ENCODE results near the gene SLC17A7.
"Not testable (repeated sequence)": the region's sequence is repeated elsewhere in the genome, so short reads cannot be mapped to it uniquely, and the experiment has no call there.

Gene SLC17A7

GRCh38 chr19:49479975-49480628, 38.8 kb upstream of the SLC17A7 start:
- H3K4me1 ChIP-seq (ENCODE audit: control insufficient read depth in 1 of 2, insufficient read depth in 2 of 2, low read length in 2 of 2), result peaks cover 0 to 2% of the 10 kb centered on the region in 2 donors
- no peaks in the 10 kb centered on the region for H3K27me3 ChIP-seq (ENCODE audit: low read depth, low read length)
- no peak overlapping the region for H3K27ac ChIP-seq (ENCODE audit: low read length)
- H3K4me3 ChIP-seq (ENCODE audit: low read depth in 1 of 2, low read length in 2 of 2), result no peak overlapping the region
- no peaks in the 10 kb centered on the region for H3K9me3 ChIP-seq (ENCODE audit: control insufficient read depth in 1 of 2, low read length in 2 of 2)
- H3K36me3 ChIP-seq (ENCODE audit: control insufficient read depth in 1 of 2, insufficient read depth in 2 of 2, low read length in 2 of 2), result peaks cover 0 to 9% of the 10 kb centered on the region in 2 donors

GRCh38 chr19:49475995-49476880, 34.9 kb upstream of the SLC17A7 start:
- Histone ChIP-seq H3K4me3 (ENCODE audit: low read depth in 1 of 2, low read length in 2 of 2) (peak overlapping the region in 1 of 2 donors; percentile 75), H3K4me1 (ENCODE audit: control insufficient read depth in 1 of 2, insufficient read depth in 2 of 2, low read length in 2 of 2) (peaks cover 7 to 8% of the 10 kb centered on the region in 2 donors), H3K27ac (ENCODE audit: low read length) (no peak overlapping the region), H3K36me3 (ENCODE audit: control insufficient read depth in 1 of 2, insufficient read depth in 2 of 2, low read length in 2 of 2) (peaks cover 0 to 5% of the 10 kb centered on the region in 2 donors), H3K9me3 (ENCODE audit: control insufficient read depth in 1 of 2, low read length in 2 of 2) (no peaks in the 10 kb centered on the region), H3K27me3 (ENCODE audit: low read depth, low read length) (no peaks in the 10 kb centered on the region)

- Histone ChIP-seq H3K4me1 (ENCODE audit: control insufficient read depth in 1 of 2, insufficient read depth in 2 of 2, low read length in 2 of 2) (peaks cover 7 to 8% of the 10 kb centered on the region in 2 donors), H3K27me3 (ENCODE audit: low read depth, low read length) (no peaks in the 10 kb centered on the region), H3K27ac (ENCODE audit: low read length) (peak overlapping the region; percentile 77), H3K9me3 (ENCODE audit: control insufficient read depth in 1 of 2, low read length in 2 of 2) (no peaks in the 10 kb centered on the region), H3K4me3 (ENCODE audit: low read depth in 1 of 2, low read length in 2 of 2) (peak overlapping the region; percentile 72 to 75), H3K36me3 (ENCODE audit: control insufficient read depth in 1 of 2, insufficient read depth in 2 of 2, low read length in 2 of 2) (peaks cover 0 to 5% of the 10 kb centered on the region in 2 donors)
Observed at GRCh38 chr19:49475191-49475917, 34.0 kb upstream of the SLC17A7 start.

- Histone ChIP-seq H3K9me3 (ENCODE audit: control insufficient read depth in 1 of 2, low read length in 2 of 2) (no peaks in the 10 kb centered on the region), H3K4me3 (ENCODE audit: low read depth in 1 of 2, low read length in 2 of 2) (peak overlapping the region; percentile 72 to 75), H3K27ac (ENCODE audit: low read length) (peak overlapping the region; percentile 77)
Observed at GRCh38 chr19:49474542-49474924, 33.2 kb upstream of the SLC17A7 start.

GRCh38 chr19:49473868-49474541, 32.7 kb upstream of the SLC17A7 start, which contains the start of gene FLT3LG:
Gene FLT3LG, plus strand, starts transcription at chr19:49474215. Its CDS starts 425 bp downstream, at chr19:49474640.
- Histone ChIP-seq H3K36me3 (ENCODE audit: control insufficient read depth in 1 of 2, insufficient read depth in 2 of 2, low read length in 2 of 2) (no peaks in the 10 kb centered on the region), H3K9me3 (ENCODE audit: control insufficient read depth in 1 of 2, low read length in 2 of 2) (no peaks in the 10 kb centered on the region), H3K27me3 (ENCODE audit: low read depth, low read length) (no peaks in the 10 kb centered on the region), H3K4me3 (ENCODE audit: low read depth in 1 of 2, low read length in 2 of 2) (peak within 1 kb of the TSS; percentile 72 to 75), H3K4me1 (ENCODE audit: control insufficient read depth in 1 of 2, insufficient read depth in 2 of 2, low read length in 2 of 2) (peaks cover 7 to 8% of the 10 kb centered on the region in 2 donors), H3K27ac (ENCODE audit: low read length) (peak within 1 kb of the TSS; percentile 77)

More at GRCh38 chr19:49474542-49474924, 33.2 kb upstream of the SLC17A7 start:
- Histone ChIP-seq H3K27me3 (ENCODE audit: low read depth, low read length) (no peaks in the 10 kb centered on the region), H3K36me3 (ENCODE audit: control insufficient read depth in 1 of 2, insufficient read depth in 2 of 2, low read length in 2 of 2) (no peaks in the 10 kb centered on the region), H3K4me1 (ENCODE audit: control insufficient read depth in 1 of 2, insufficient read depth in 2 of 2, low read length in 2 of 2) (peaks cover 7 to 8% of the 10 kb centered on the region in 2 donors)

GRCh38 chr19:49473501-49473867, 32.2 kb upstream of the SLC17A7 start:
- not testable (repeated sequence) for H3K27ac ChIP-seq (ENCODE audit: low read length)

DNA sequence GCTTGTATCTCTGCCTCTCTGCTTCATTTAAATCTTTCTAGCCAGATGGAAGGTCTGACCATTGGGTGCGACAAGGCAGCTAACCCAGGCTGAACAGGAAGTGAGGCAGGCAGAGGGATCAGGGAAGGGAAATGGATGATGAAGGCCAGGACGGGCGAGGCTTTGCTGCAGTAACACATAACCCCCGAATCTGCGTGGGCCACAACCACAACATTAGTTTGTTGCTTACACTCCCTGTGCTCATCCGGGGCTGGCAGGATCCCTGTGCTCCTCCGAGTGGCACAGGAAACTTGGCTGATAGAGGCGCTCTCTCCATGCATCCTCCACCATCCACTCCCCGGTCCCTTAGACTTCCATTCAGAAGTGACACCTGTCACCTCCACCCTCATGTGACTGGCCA, 31.6 kb upstream of the SLC17A7 start:
- no peak overlapping the region for H3K27ac ChIP-seq (ENCODE audit: low read length)

More at GRCh38 chr19:49473501-49473867, 32.2 kb upstream of the SLC17A7 start:
- not testable (repeated sequence) for H3K36me3 ChIP-seq (ENCODE audit: control insufficient read depth in 1 of 2, insufficient read depth in 2 of 2, low read length in 2 of 2); H3K4me1 ChIP-seq (ENCODE audit: control insufficient read depth in 1 of 2, insufficient read depth in 2 of 2, low read length in 2 of 2); H3K27me3 ChIP-seq (ENCODE audit: low read depth, low read length); H3K9me3 ChIP-seq (ENCODE audit: control insufficient read depth in 1 of 2, low read length in 2 of 2)
- H3K4me3 ChIP-seq (ENCODE audit: low read depth in 1 of 2, low read length in 2 of 2), result peak overlapping the region; percentile 72 to 75

GRCh38 chr19:49470615-49470978, 29.3 kb upstream of the SLC17A7 start:
- Histone ChIP-seq H3K9me3 (ENCODE audit: control insufficient read depth in 1 of 2, low read length in 2 of 2) (no peaks in the 10 kb centered on the region), H3K4me1 (ENCODE audit: control insufficient read depth in 1 of 2, insufficient read depth in 2 of 2, low read length in 2 of 2) (peaks cover 8 to 10% of the 10 kb centered on the region in 2 donors), H3K27me3 (ENCODE audit: low read depth, low read length) (no peaks in the 10 kb centered on the region), H3K4me3 (ENCODE audit: low read depth in 1 of 2, low read length in 2 of 2) (no peak overlapping the region), H3K36me3 (ENCODE audit: control insufficient read depth in 1 of 2, insufficient read depth in 2 of 2, low read length in 2 of 2) (peaks cover 0 to 17% of the 10 kb centered on the region in 2 donors), H3K27ac (ENCODE audit: low read length) (no peak overlapping the region)

More for the DNA sequence above, 31.6 kb upstream of the SLC17A7 start:
- Histone ChIP-seq H3K27me3 (ENCODE audit: low read depth, low read length) (no peaks in the 10 kb centered on the region), H3K4me3 (ENCODE audit: low read depth in 1 of 2, low read length in 2 of 2) (no peak overlapping the region), H3K9me3 (ENCODE audit: control insufficient read depth in 1 of 2, low read length in 2 of 2) (no peaks in the 10 kb centered on the region), H3K4me1 (ENCODE audit: control insufficient read depth in 1 of 2, insufficient read depth in 2 of 2, low read length in 2 of 2) (peaks cover 8 to 10% of the 10 kb centered on the region in 2 donors), H3K36me3 (ENCODE audit: control insufficient read depth in 1 of 2, insufficient read depth in 2 of 2, low read length in 2 of 2) (peaks cover 0 to 3% of the 10 kb centered on the region in 2 donors)

DNA sequence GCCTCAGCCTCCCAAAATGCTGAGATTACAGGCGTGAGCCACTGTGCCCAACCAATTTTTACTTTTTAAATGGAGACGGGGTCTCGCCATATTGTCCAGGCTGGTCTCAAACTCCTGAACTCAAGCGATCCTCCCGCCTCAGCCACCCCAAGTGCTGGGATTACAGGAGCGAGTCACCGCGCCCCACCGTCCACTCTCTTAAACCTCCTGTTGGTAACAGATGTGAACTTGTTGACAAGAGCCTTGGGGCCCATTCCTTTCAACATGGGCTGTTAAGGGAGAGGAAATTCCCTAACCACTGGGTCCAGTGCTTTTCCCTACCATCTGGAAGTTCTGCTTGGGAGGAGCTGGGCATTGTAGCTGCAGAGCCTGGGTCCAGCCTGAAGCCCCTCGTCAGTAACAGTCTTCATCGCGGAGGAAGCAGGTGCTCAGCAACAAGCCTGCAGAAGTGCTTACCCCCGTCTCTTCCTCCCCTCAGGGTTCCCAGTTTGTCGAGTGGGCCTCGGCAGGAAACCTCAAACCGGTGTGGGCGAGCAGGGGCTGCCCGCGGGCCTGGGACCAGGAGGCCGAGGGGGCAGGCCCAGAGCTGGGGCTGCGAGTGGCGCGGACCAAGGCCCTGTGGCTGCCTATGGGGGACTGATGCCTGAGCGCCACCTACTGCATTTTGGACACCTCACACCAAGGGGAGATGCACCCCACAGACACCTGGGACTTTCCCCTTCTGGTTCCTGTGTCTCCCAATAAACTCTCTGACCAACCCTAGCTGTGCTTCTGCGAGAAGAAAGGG, 28.7 kb upstream of the SLC17A7 start:
- Histone ChIP-seq H3K27me3 (ENCODE audit: low read depth, low read length) (no peaks in the 10 kb centered on the region), H3K36me3 (ENCODE audit: control insufficient read depth in 1 of 2, insufficient read depth in 2 of 2, low read length in 2 of 2) (peaks cover 0 to 19% of the 10 kb centered on the region in 2 donors), H3K4me1 (ENCODE audit: control insufficient read depth in 1 of 2, insufficient read depth in 2 of 2, low read length in 2 of 2) (peaks cover 5 to 10% of the 10 kb centered on the region in 2 donors), H3K27ac (ENCODE audit: low read length) (no peak overlapping the region), H3K4me3 (ENCODE audit: low read depth in 1 of 2, low read length in 2 of 2) (no peak overlapping the region), H3K9me3 (ENCODE audit: control insufficient read depth in 1 of 2, low read length in 2 of 2) (no peaks in the 10 kb centered on the region)

DNA sequence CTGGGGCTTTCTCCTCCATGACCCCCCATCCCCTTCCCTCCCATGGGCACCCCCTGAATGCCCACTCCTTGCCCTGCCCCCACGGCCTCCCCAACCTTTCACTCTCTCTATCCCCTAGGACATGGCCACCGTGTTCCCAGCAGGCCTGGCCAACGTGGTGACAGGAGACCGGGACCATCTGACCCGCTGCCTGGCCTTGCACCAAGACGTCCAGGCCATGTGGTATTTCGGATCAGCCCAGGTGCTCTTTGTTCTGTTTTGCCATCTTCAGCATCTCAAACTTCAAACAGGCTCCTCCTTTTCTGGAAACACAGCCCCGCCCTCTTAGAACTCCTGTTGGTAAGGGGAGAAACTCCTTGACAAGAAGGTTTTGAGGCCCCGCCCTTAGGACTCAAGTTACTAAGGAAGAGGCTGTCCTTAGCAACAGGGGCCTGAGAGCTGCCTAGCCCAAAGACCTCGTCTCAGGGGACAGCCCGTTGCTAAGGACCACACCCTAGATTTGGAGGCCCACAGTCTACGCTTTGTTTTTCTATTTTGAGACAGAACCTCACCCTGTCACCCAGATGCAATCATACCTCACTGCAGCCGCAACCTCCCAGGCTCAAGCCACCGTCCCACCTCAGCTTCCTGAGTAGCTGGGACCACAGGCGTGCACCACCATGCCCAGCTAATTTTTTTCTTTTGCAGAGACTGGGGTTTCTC, 27.6 kb upstream of the SLC17A7 start:
- no peaks in the 10 kb centered on the region for H3K9me3 ChIP-seq (ENCODE audit: control insufficient read depth in 1 of 2, low read length in 2 of 2)
- H3K36me3 ChIP-seq (ENCODE audit: control insufficient read depth in 1 of 2, insufficient read depth in 2 of 2, low read length in 2 of 2), result peaks cover 0 to 31% of the 10 kb centered on the region in 2 donors
- peaks cover 0 to 8% of the 10 kb centered on the region in 2 donors for H3K4me1 ChIP-seq (ENCODE audit: control insufficient read depth in 1 of 2, insufficient read depth in 2 of 2, low read length in 2 of 2)
- H3K4me3 ChIP-seq (ENCODE audit: low read depth in 1 of 2, low read length in 2 of 2), result no peak overlapping the region
- no peak overlapping the region for H3K27ac ChIP-seq (ENCODE audit: low read length)
- H3K27me3 ChIP-seq (ENCODE audit: low read depth, low read length), result no peaks in the 10 kb centered on the region

Measured in muscle layer of duodenum (tissue), 2 donors.